ENCODE measurements around the gene STK4.

The STK4 gene

GRCh38 chr20:45029884-45030283 is 63.6 kb downstream of the STK4 start:
- H3K4me3 ChIP-seq (ENCODE audit: low read depth, low read length), result no peak overlapping the region
- no peak for TF ChIP-seq CTCF (IDR thresholded peaks at IDR 0.05; ENCODE audit: low read depth, low read length)
- in situ Hi-C loops (cut with HindIII; ENCODE audit: low sequenced_read_pairs), result no loop called here
- DNase-seq (ENCODE audit: low read depth, low spot score), result no peak

DNA sequence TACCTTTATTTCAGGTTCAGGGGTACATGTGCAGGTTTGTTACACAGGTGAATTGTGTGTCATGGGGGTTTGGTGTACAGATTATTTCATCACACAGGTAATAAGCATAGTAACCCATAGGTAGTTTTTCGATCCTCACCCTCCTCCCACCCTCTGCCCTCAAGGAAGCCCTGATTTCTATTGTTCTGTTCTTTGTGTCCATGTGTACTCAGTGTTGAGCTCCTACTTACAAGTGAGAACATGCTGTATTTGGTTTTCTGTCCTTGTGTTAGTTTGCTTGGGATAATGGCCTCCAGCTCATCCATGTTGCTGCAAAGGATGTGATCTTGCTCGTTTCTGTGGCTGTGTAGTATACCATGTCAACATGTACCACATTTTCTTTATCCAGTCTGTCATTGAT is 66.0 kb downstream of the STK4 start:
- in situ Hi-C loops (cut with HindIII; ENCODE audit: low sequenced_read_pairs), result no loop called here
- no peak for DNase-seq (ENCODE audit: low read depth, low spot score)
- TF ChIP-seq CTCF (IDR thresholded peaks at IDR 0.05; ENCODE audit: low read depth, low read length), result no peak

GRCh38 chr20:45032781-45033180 is 66.5 kb downstream of the STK4 start:
- H3K4me3 ChIP-seq (ENCODE audit: low read depth, low read length), result no peak overlapping the region
- no peak for TF ChIP-seq CTCF (IDR thresholded peaks at IDR 0.05; ENCODE audit: low read depth, low read length)
- no peak for DNase-seq (ENCODE audit: low read depth, low spot score)
- in situ Hi-C loops (cut with HindIII; ENCODE audit: low sequenced_read_pairs), result no loop called here

More for the DNA sequence above, 66.0 kb downstream of the STK4 start:
- no peak overlapping the region for H3K4me3 ChIP-seq (ENCODE audit: low read depth, low read length)

DNA sequence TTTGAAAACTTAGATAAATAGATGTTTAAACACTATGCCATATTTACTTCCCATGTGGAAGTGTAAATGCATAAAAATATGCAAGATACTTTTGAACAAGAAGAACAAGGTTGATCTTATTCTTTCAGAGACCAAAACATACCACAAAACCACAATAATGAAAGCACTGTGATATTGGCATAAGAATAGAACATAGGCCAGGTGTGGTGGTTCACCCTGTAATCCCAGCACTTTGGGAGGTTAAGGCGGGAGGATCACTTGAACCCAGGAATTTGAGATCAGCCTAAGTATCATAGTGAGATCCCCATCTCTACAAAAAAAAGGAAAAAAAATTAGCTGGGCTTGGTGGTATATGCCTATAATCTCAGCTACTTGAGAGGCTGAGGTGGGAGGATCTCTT is 68.1 kb downstream of the STK4 start:
- H3K4me3 ChIP-seq (ENCODE audit: low read depth, low read length), result no peak overlapping the region
- no peak for TF ChIP-seq CTCF (IDR thresholded peaks at IDR 0.05; ENCODE audit: low read depth, low read length)
- no peak for DNase-seq (ENCODE audit: low read depth, low spot score)
- in situ Hi-C loops (cut with HindIII; ENCODE audit: low sequenced_read_pairs), result no loop called here

- DNase-seq (ENCODE audit: low read depth, low spot score), result peak; percentile 73
- no peak overlapping the region for H3K4me3 ChIP-seq (ENCODE audit: low read depth, low read length)
- in situ Hi-C loops (cut with HindIII; ENCODE audit: low sequenced_read_pairs), result no loop called here
- TF ChIP-seq CTCF (IDR thresholded peaks at IDR 0.05; ENCODE audit: low read depth, low read length), result no peak
Measured at GRCh38 chr20:45036044-45036755, 69.9 kb downstream of the STK4 start.

GRCh38 chr20:45037050-45037449 is 70.7 kb downstream of the STK4 start:
- in situ Hi-C loops (cut with HindIII; ENCODE audit: low sequenced_read_pairs), result no loop called here
- TF ChIP-seq CTCF (IDR thresholded peaks at IDR 0.05; ENCODE audit: low read depth, low read length), result no peak
- H3K4me3 ChIP-seq (ENCODE audit: low read depth, low read length), result no peak overlapping the region
- DNase-seq (ENCODE audit: low read depth, low spot score), result peak; percentile 58
